Karpas-422 (cell line): ENCODE results near the gene CPPED1. TPM values are rescaled to one million over a fixed set of nuclear protein-coding genes. Genes with fewer than 3 reads are reported as not detected.

Experiments used
- DNase-seq: peaks from one replicate; pipeline ENCODE4 v3.0.0-alpha.2; 2015
- H2AFZ ChIP-seq: fragments of 200-600 bp; sonication (generic); 2 replicates; pipeline ENCODE4 v1.6.1; 2014; ENCODE audit warnings: antibody characterized with exemption, low read length, mixed read lengths
- H3K27ac ChIP-seq: fragments of 200-600 bp; sonication (generic); 2 replicates; pipeline ENCODE4 v1.5.1; 2014; ENCODE audit warnings: mild to moderate bottlenecking, low read length, moderate library complexity
- H3K27me3 ChIP-seq: fragments of 200-600 bp; sonication (generic); 2 replicates; pipeline ENCODE4 v1.6.1; 2014; ENCODE audit warnings: low read length, mixed read lengths
- H3K36me3 ChIP-seq: fragments of 200-600 bp; sonication (generic); 2 replicates; pipeline ENCODE4 v1.6.1; 2014; ENCODE audit warnings: low read length, mixed read lengths; ENCODE audit not compliant: insufficient read depth
- H3K4me1 ChIP-seq: fragments of 200-600 bp; sonication (generic); 2 replicates; pipeline ENCODE4 v1.6.1; 2014; ENCODE audit warnings: mild to moderate bottlenecking, low read length, mixed read lengths
- H3K4me2 ChIP-seq: fragments of 200-600 bp; sonication (generic); 2 replicates; pipeline ENCODE4 v1.6.1; 2014; ENCODE audit warnings: low read length, low read depth, mild to moderate bottlenecking; ENCODE audit not compliant: poor library complexity, severe bottlenecking
- H3K4me3 ChIP-seq: fragments of 200-600 bp; sonication (generic); 2 replicates; pipeline ENCODE4 v1.5.1; 2014; ENCODE audit warnings: mild to moderate bottlenecking, antibody characterized with exemption, low read length, mixed read lengths
- H3K79me2 ChIP-seq: fragments of 200-600 bp; sonication (generic); 2 replicates; pipeline ENCODE4 v1.6.1; 2014; ENCODE audit warnings: mild to moderate bottlenecking, low read length, mixed read lengths
- H3K9ac ChIP-seq: fragments of 200-600 bp; sonication (generic); 2 replicates; pipeline ENCODE4 v1.6.0; 2014; ENCODE audit warnings: low read length
- H3K9me2 ChIP-seq: fragments of 200-600 bp; sonication (generic), shearing (Covaris generic); replicated peaks from 2 replicates; pipeline ENCODE4 v1.6.0; 2014; ENCODE audit warnings: mild to moderate bottlenecking, low read length, moderate library complexity; ENCODE audit not compliant: insufficient read depth
- H3K9me3 ChIP-seq: fragments of 300-700, 200-600 bp; sonication (generic); 2 replicates; pipeline ENCODE4 v1.6.1; 2014; ENCODE audit warnings: low read length, mixed read lengths
- H4K20me1 ChIP-seq: fragments of 200-600 bp; sonication (generic); 2 replicates; pipeline ENCODE4 v1.6.1; 2014; ENCODE audit warnings: mild to moderate bottlenecking, antibody characterized with exemption, low read length, low read depth; ENCODE audit not compliant: insufficient read depth
- total RNA-seq: library from RNA; depleted of rRNA; stranded (reverse); fragments of >200 nt; shearing (Covaris generic); gene quantifications from 2 replicates; pipeline ENCODE4 v1.2.3, GENCODE V29; 2014; ENCODE audit warnings: low replicate concordance

The CPPED1 gene
- total RNA-seq, 1 experiment from 2014 or later, result 1.8 TPM

DNA sequence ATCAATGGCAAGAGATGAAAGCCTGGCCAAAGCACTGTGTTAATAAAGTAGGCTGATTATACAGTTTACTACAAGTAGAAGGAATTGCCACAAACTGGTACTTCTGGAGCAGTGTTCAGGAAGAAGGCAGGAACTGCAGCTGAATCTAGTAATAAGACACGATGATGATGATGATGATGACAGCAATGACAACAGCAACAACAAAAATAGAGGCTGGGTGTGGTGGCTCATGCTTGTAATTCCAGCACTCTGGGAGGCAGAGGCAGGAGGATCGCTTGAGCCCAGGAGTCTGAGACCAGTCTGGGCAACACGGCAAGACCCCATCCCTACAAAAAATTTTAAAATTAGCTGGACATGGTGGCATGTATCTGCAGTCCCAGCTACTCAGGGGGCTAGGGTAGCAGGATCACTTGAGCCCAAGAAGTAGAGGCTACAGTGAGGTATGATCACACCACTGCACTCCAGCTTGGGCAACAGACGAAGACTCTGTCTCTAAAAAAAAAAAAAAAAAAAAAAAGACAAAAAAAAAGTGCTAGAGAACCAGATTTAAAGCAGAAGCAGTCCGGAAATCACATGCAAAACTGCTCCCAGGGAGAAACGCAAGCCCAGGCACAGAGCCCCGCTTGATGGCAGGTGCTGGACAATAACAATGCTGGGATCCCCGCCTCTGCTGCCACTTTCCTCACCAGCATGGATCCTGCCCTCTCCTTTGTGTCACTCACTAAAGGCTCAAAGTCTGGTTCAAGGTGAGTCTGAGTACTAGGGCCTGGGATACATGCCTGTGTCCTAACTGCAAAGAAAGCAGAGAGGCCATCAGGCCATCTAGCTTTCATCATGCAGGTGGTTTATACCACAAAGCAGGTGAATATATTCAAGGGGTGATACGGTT, 44.8 kb downstream of the CPPED1 start:
- no peaks in the 10 kb centered on the region for H3K36me3 ChIP-seq
- peaks cover 8% of the 10 kb centered on the region for H3K4me1 ChIP-seq
- no peak overlapping the region for H3K9ac ChIP-seq
- H3K4me3 ChIP-seq, result no peak overlapping the region
- no peak overlapping the region for H3K4me2 ChIP-seq
- no peaks in the 10 kb centered on the region for H3K9me3 ChIP-seq
- no peaks in the 10 kb centered on the region for H4K20me1 ChIP-seq
- DNase-seq, result peak; percentile 47
- no peak overlapping the region for H2AFZ ChIP-seq
- no peaks in the 10 kb centered on the region; the same call in 1 of the 2 replicates for H3K27me3 ChIP-seq
- H3K27ac ChIP-seq, result no peak overlapping the region
- no peaks in the 10 kb centered on the region for H3K9me2 ChIP-seq
- no peaks in the 10 kb centered on the region for H3K79me2 ChIP-seq

DNA sequence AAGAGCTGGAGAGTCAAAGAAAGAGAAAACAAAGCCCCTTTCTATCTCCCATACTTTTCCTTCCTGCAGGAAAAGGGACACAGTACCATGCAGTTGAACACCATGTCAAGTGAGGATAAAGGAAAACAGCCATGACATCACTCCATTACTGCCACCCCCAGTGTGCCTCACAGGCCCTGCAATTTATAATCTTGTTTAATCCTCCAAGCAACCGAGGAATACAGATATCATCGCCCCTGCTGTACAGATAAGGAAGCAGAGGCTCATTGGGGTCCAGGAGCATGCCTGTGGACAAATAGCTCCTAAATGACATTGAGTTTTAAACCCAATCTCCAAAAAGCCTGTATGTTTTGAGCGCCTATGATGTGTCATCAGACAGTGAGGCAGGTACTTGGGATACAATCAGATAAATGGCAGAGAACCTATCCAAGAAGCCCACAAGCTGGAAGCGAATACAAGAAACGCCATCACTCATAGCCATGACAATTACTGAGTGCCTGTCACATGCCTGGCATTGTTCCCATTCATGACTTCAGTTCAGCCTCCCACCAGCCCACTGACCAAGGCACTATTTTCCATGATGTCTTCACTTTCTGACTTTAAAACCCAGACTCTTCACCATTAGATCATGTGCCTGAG, 45.5 kb downstream of the CPPED1 start:
- no peak for DNase-seq
- Histone ChIP-seq H3K4me1 (peaks cover 8% of the 10 kb centered on the region), H3K9ac (no peak overlapping the region), H3K4me2 (no peak overlapping the region), H3K36me3 (no peaks in the 10 kb centered on the region), H3K79me2 (no peaks in the 10 kb centered on the region), H3K9me3 (no peaks in the 10 kb centered on the region), H3K9me2 (no peaks in the 10 kb centered on the region), H4K20me1 (no peaks in the 10 kb centered on the region), H2AFZ (no peak overlapping the region), H3K27ac (no peak overlapping the region), H3K27me3 (no peaks in the 10 kb centered on the region; the same call in 1 of the 2 replicates), H3K4me3 (no peak overlapping the region)

DNA sequence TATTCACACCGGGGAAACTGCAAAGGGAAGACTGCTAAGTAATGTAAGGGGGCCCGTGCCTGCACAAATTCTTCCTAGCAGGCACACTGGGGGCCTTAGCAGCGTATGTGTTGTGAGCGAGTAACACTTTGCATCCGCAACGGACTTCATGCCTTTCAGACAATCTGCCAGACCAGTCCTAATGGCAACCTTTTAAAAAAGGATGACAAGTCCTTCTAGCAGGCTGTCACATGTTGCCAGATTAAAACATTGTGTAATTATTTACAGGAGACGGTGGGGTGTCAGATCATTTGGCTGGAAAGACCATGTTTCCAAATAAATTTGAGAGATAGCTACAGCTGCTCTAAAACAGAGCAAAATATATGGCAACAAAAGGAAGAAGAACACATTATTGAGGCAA, 46.1 kb downstream of the CPPED1 start:
- H3K4me1 ChIP-seq, result peaks cover 8% of the 10 kb centered on the region
- no peak overlapping the region for H3K9ac ChIP-seq
- no peak overlapping the region for H3K4me2 ChIP-seq
- H4K20me1 ChIP-seq, result no peaks in the 10 kb centered on the region
- H3K27ac ChIP-seq, result no peak overlapping the region
- no peaks in the 10 kb centered on the region; the same call in 1 of the 2 replicates for H3K27me3 ChIP-seq
- H3K36me3 ChIP-seq, result no peaks in the 10 kb centered on the region
- DNase-seq, result no peak
- H3K79me2 ChIP-seq, result no peaks in the 10 kb centered on the region
- H3K9me3 ChIP-seq, result no peaks in the 10 kb centered on the region
- no peaks in the 10 kb centered on the region for H3K9me2 ChIP-seq
- no peak overlapping the region for H2AFZ ChIP-seq
- no peak overlapping the region for H3K4me3 ChIP-seq

DNA sequence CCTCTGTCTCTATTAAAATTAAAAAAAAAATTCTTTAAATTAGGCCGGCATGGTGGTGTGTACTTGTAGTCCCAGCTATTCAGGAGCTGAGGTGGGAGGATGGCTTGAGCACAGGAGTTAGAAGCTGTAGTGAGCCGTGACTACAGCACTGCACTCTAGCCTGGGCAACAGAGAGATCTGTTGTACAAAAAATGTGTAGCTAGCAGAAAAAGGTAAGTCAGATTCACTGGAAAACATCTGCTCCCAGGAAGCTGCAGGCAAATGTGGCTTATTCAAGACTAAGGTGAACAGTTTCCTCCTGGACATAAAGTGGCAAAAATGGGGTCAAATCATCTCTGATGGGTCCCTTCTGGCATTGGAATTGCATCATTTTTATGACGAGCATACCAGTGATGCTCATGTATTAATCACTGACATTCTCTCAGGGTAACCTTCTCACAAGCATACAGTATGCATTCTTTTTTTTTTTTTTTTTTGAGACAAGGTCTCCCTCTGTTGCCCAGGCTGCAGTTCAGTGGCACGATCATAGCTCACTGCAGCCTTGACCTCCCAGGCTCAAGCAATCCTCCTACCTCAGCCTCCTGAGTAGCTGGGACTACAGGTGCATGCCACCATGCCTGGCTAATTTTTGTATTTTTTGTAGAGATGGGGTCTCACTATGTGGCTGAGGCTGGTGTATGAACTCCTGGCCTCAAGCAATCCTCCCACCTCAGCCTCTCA, 48.7 kb downstream of the CPPED1 start:
- no peak overlapping the region for H2AFZ ChIP-seq
- H3K4me3 ChIP-seq, result no peak overlapping the region
- no peaks in the 10 kb centered on the region for H3K36me3 ChIP-seq
- no peak overlapping the region for H3K4me2 ChIP-seq
- no peaks in the 10 kb centered on the region for H3K79me2 ChIP-seq
- H3K27ac ChIP-seq, result no peak overlapping the region
- peaks cover 8% of the 10 kb centered on the region for H3K4me1 ChIP-seq
- H3K9ac ChIP-seq, result no peak overlapping the region
- no peaks in the 10 kb centered on the region for H3K9me3 ChIP-seq
- no peaks in the 10 kb centered on the region for H4K20me1 ChIP-seq
- DNase-seq, result no peak
- H3K27me3 ChIP-seq, result no peaks in the 10 kb centered on the region; the same call in 1 of the 2 replicates
- no peaks in the 10 kb centered on the region for H3K9me2 ChIP-seq

DNA sequence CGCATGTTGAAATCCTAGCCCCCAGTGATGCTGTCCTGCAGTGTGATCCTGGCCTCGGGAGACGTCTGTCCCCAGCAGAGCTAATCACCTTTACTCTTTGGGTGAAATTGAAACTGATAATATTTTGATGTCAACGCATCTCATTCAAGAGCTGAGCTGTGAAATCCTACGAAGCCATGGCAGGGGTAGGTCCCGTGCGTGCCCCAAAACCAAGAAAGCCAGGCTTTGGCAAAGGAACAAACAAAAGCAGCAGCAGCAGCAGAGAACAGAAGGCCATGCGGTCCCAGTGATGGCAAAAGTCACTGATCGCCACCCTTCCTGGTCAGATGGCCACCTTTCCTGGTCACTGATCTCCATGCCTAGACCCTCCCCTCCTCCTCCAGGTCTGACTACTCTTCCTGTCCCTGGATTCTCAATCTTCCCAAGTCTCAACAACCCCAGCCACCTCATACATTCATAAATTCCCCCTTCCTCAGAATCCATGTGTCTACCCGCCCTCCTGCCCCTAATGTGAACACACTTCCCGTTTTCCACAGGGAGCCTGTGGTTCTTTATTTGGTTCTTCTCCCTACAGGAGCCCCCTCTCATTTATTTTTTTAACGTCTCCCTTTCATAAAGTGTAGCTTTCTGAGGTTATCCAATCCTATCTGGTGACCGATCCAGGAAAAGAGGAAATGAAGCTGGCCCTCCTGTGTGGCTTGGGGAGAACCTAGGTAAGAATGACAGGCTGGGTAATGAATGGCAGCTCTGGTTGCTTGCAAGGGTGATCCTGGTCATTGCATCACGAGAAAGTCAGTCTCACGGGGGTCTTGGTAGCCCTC, 50.3 kb downstream of the CPPED1 start:
- no peak for DNase-seq
- no peak overlapping the region for H2AFZ ChIP-seq
- no peaks in the 10 kb centered on the region; the same call in 1 of the 2 replicates for H3K27me3 ChIP-seq
- no peaks in the 10 kb centered on the region for H3K9me3 ChIP-seq
- no peak overlapping the region for H3K4me2 ChIP-seq
- H3K27ac ChIP-seq, result no peak overlapping the region
- no peaks in the 10 kb centered on the region for H3K4me1 ChIP-seq
- H3K36me3 ChIP-seq, result no peaks in the 10 kb centered on the region
- H3K79me2 ChIP-seq, result no peaks in the 10 kb centered on the region
- no peaks in the 10 kb centered on the region for H4K20me1 ChIP-seq
- no peaks in the 10 kb centered on the region for H3K9me2 ChIP-seq
- no peak overlapping the region for H3K9ac ChIP-seq
- H3K4me3 ChIP-seq, result no peak overlapping the region

DNA sequence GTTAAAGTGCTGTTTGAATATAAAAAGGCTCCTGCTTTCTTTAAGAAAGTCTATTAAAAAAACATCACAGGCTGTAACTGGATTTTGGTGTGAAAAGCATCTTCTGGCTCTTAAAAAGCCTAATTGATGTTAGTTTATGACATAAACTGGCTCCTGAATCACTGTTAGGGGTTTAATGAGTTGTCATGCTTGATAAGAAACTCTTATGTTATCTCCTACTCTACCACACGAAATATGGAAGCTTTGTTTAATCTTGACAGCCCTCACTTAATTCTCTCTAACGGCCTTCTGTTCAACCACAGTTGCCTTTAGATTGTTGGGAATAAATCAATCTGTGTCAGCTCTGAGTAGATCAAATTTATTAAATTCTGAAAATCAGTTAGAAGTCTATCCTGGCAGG, 51.5 kb downstream of the CPPED1 start:
- Histone ChIP-seq H3K9ac (no peak overlapping the region), H3K9me2 (no peaks in the 10 kb centered on the region), H3K4me3 (no peak overlapping the region), H3K4me2 (no peak overlapping the region), H2AFZ (no peak overlapping the region), H3K27ac (no peak overlapping the region), H3K27me3 (no peaks in the 10 kb centered on the region), H3K36me3 (no peaks in the 10 kb centered on the region), H4K20me1 (no peaks in the 10 kb centered on the region), H3K79me2 (no peaks in the 10 kb centered on the region), H3K9me3 (no peaks in the 10 kb centered on the region), H3K4me1 (no peaks in the 10 kb centered on the region)
- DNase-seq, result no peak

DNA sequence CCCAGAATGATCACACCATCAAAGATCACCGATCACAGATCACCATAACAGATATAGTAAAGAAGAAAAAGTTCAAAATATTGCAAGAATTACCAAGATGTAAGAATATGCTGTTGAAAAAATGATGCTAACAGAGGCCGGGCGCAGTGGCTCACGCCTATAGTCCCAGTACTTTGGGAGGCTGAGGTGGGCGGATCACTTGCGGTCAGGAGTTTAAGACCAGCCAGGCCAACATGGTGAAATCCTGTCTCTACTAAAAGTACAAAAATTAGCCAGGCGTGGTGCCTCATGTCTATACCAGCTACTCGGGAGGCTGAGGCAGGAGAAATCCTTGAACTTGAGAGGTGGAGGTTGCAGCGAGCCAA, 53.2 kb downstream of the CPPED1 start:
- H3K79me2 ChIP-seq, result no peaks in the 10 kb centered on the region
- no peaks in the 10 kb centered on the region for H3K4me1 ChIP-seq
- H3K9ac ChIP-seq, result no peak overlapping the region
- no peak overlapping the region for H3K4me3 ChIP-seq
- H3K4me2 ChIP-seq, result no peak overlapping the region
- no peak for DNase-seq
- no peaks in the 10 kb centered on the region for H3K36me3 ChIP-seq
- H2AFZ ChIP-seq, result no peak overlapping the region
- H3K9me2 ChIP-seq, result no peaks in the 10 kb centered on the region
- no peaks in the 10 kb centered on the region for H4K20me1 ChIP-seq
- H3K27me3 ChIP-seq, result no peaks in the 10 kb centered on the region
- H3K9me3 ChIP-seq, result no peaks in the 10 kb centered on the region
- H3K27ac ChIP-seq, result no peak overlapping the region
